Measurements from ENCODE around the gene LRRC74B.

LRRC74B gene

DNA sequence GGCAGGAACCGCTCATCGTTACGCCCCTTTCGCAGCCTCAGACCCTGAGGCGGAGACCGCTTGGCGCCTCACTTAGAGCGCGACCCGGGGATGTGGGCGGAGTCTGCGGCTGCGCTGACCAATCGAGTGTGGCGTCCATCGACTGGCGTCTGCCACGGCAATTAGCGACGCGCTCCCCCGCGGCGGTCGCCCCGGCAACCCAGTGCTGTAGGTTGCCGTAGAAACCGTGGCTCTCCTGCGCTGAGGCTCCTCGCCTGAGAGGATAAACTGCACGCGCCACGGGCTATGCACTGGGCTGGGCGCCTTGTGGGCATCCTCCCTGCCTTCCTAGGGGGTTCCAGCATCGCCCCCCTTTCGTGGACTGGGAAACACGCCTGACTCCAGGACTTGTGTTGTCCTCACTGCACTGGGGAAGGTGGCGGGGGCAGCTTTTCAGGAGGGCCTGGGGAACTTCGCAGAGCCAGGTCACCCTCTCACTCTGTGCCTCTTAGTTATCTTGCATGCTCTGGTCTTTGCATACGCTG, 31.5 kb upstream of the LRRC74B start:
- DNase-seq (ENCODE audit: low read depth, low spot score): peak; percentile 98

DNA sequence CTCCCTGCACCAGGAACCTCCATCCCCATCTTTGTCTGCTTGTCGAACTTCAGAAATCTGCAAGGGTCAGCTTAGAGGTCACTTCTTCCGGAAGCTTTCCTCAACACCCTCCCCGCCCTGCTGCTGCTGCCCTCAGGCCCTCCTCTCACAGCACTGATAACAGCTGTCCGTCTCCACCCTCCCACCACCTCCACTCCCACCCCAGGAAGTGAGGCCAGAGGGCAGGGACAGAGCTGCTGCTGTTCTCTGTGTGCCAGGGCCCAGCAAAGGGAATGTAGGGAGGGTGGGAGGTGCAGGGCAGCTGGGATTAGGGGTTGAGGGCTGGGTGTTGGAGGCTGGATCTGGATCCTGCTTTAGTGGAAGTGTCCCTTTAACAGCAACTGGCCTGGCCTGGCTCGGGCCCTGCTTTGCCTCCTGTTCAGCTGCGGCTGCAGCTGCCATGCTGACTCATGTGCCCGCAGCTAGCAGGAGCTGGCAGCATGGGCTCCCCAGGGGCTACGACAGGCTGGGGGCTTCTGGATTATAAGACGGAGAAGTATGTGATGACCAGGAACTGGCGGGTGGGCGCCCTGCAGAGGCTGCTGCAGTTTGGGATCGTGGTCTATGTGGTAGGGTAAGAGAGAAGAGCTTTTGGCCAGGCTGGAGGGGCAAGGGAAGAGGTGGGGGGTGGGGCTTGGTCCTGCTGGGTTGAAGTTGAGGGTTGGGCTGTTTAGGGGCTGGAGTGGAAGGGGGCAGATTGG, 30.9 kb upstream of the LRRC74B start, which contains the start of gene P2RX6:
TSS of gene P2RX6 (plus strand) at position 440 of the 740 bp plus-strand sequence. CDS start at position 450, 10 bp downstream.
- DNase-seq (ENCODE audit: low read depth, low spot score): peak; percentile 92

DNA sequence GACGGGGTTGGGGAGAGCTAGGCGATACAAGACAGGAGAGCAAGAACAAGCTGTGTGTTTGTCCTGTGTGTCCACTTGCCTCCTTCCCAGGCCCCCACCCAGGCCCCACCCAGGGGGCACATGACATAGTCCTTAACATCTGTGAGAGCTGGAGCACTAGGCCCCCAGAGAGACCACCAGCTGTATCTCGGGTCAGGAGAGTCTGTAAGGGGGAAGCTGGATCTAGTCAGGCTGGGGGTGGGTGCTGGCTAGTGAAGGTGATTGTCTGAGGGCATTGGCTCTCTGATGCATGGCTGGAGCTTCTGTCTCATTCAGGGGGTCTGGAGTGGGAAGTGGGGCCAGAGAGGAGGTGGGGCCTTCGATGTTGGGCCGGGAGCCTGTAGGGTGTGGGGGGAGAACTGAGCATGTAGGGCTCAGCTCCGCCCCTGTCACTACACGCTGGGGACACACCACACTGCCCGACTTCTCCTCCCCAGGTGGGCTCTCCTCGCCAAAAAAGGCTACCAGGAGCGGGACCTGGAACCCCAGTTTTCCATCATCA, 30.2 kb upstream of the LRRC74B start:
- DNase-seq (ENCODE audit: low read depth, low spot score): no peak

DNA sequence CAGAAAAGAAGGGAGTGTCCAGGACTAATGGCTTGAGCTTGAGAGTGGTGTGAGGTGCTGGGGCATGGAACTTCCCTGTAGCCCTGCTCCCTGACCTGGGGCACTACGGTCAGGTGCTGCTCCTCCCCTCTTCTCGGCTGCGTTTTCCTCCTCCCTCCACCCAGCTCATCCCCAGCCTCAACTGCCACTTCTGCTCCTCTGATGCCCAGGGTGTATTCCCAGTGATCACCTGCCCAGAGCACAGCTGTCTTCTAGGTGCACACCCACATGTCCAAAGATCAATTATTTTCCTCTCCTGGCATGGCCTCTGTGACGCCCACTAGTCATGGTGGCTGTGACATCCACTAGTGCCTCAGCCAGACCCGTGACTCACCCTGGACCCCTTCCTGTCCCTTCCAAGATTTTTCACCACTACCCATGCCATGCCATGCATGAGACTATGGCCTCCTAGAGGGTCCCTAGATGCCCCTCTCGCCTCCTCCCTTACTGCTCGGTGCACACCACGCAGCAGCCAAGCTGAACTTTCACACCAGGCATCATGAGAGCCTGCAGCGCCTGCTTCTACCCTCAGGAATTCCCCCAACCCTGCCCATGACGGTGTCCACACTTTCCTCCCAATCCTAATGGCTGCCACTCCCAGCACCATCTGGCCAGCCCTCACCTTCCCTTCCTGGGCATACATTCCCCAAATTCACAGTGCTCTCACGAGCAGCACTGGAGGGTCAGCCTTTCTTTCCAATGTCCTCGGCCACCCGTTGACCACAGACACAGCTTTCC, 28.9 kb upstream of the LRRC74B start:
- no peak for DNase-seq (ENCODE audit: low read depth, low spot score)

DNA sequence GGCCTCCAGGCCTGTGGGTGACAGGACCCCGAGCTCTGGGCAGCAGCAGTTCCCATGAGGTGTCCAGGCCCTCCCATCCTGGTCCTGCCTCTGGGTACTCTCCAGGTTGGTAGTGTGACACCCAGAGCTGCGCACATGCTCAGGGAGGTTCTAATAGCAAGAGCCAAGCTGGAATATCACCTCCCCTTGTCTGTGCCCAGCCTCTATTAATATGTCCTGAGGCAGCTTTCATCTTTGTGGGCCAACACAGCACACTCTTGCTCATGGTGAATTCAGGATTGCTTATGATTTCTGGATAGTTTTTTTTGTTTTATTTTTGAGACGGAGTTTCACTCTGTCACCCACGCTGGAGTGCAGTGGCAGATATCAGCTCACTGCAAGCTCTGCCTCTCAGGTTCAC, 27.4 kb upstream of the LRRC74B start:
- no peak for DNase-seq (ENCODE audit: low read depth, low spot score)

- peak; percentile 55 for DNase-seq (ENCODE audit: low read depth, low spot score)
Observed at GRCh38 chr22:21020802-21021429, 24.8 kb upstream of the LRRC74B start.

DNA sequence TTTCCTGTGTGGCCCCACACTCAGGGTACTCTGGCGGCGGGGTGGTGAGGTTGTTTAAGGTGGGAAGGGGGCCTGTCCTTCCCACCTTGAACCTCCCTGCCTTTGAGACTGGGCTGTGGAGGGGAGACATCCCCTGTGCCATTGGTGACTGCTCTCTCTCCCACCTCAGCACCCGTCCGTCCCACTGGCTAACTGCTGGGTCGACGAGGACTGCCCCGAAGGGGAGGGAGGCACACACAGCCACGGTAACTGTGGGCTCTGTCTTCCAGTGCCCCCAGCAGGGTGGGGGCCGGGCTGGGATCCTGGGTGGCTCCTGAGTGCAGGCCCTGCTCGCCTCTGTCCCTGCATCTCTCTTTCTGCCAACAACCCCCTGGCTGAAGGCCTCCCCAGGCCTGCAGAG, 23.2 kb upstream of the LRRC74B start:
- no peak for DNase-seq (ENCODE audit: low read depth, low spot score)

GRCh38 chr22:21022955-21023614, 22.7 kb upstream of the LRRC74B start:
- no peak for DNase-seq (ENCODE audit: low read depth, low spot score)

DNA sequence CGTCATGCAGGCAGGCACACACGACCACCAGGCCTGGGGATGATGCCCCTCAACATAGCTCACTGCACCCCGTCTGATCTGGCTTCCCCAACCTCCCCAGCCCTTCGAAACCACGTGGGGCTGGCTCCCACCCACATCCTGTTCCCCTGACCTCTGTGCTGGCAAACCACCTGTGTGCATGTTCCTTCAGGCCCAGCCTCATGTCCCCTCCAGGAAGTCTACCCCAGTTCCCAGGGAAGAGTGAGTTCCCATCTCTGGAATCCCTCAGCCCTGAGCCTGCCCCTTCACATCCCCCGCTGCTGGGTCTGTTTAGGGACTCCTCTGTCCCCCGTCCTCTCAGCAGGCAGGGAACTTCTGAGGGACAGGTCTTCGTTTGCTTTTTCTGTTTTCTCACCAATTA, 20.5 kb upstream of the LRRC74B start:
- DNase-seq (ENCODE audit: low read depth, low spot score): no peak

DNA sequence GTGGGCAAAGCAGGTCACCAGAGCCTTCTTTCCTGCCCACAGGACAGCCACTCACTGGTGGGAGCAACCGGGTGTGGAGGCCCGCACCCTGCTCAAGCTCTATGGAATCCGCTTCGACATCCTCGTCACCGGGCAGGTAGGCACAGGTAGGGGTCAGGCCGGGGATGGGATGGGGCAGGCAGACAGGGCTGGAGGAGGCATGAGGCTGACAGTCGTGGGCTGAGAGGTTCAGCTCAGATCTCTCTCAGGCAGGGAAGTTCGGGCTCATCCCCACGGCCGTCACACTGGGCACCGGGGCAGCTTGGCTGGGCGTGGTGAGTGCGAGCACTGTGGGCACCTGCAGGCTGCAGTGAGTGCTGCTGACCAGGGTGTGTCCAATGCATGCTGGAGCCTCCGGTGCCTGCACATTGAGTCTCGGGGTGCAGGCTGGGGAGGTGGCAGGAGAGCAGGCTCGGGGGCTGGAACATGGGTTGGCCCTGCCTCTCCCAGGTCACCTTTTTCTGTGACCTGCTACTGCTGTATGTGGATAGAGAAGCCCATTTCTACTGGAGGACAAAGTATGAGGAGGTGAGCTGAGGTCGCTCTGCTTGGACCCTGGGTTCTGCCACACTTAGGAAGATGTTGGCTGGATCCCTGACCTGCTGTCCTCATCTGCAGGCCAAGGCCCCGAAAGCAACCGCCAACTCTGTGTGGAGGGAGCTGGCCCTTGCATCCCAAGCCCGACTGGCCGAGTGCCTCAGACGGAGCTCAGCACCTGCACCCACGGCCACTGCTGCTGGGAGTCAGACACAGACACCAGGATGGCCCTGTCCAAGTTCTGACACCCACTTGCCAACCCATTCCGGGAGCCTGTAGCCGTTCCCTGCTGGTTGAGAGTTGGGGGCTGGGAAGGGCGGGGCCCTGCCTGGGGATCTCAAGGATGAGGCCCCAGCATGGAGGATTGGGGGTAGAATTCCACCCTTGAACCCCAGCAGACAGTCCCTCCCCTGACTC, 19.7 kb upstream of the LRRC74B start:
- no peak for DNase-seq (ENCODE audit: low read depth, low spot score)

- no peak for DNase-seq (ENCODE audit: low read depth, low spot score)
Observed at GRCh38 chr22:21026783-21027692, 18.7 kb upstream of the LRRC74B start.

- no peak for DNase-seq (ENCODE audit: low read depth, low spot score)
Observed at GRCh38 chr22:21028277-21029251, 17.2 kb upstream of the LRRC74B start.

DNA sequence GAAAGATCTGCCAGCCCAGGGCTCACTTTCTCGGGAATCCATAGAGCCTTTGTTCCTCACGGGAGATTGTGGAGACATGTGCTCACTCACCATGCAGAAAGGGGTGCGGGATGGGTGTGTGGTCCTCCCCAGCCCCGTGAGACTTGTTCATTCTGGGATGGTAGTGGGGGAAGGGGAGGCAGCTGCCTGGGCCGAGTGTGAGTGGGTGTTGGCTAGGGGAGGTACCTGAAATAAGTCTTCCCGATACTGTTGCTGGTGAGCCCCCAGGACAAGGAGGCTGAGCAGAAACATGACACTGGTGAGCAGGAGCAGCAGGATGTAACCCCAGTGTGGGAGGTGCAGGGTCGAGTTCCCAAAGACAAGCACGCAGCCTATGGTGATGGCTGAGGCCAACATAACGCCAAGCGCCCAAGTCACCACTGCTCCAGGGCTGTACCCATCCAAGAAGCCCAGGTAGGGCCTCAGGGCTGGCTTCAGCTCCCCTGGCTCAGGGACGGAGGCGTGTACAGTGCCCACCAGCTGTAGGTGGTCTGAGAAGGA, 16.2 kb upstream of the LRRC74B start:
- no peak for DNase-seq (ENCODE audit: low read depth, low spot score)

DNA sequence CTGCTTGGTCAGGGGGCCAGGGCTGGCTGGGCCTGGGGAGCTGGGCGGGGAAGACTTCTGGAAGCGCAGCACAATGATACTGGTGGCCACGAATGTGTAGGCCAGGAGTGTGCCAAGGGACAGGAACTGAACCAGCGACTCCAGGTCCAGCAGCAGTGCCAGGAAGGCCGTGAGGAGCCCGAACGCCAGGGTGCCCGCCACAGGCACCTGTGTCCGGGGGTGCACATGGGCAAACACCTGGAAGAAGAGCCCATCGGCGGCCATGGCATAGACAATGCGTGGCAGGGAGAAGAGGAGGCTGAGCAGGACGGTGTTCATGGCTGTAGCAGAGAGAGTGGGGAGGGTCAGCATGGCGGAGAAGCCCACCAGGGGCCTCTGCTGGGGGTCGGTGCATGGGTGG, 15.7 kb upstream of the LRRC74B start:
- no peak for DNase-seq (ENCODE audit: low read depth, low spot score)

DNA sequence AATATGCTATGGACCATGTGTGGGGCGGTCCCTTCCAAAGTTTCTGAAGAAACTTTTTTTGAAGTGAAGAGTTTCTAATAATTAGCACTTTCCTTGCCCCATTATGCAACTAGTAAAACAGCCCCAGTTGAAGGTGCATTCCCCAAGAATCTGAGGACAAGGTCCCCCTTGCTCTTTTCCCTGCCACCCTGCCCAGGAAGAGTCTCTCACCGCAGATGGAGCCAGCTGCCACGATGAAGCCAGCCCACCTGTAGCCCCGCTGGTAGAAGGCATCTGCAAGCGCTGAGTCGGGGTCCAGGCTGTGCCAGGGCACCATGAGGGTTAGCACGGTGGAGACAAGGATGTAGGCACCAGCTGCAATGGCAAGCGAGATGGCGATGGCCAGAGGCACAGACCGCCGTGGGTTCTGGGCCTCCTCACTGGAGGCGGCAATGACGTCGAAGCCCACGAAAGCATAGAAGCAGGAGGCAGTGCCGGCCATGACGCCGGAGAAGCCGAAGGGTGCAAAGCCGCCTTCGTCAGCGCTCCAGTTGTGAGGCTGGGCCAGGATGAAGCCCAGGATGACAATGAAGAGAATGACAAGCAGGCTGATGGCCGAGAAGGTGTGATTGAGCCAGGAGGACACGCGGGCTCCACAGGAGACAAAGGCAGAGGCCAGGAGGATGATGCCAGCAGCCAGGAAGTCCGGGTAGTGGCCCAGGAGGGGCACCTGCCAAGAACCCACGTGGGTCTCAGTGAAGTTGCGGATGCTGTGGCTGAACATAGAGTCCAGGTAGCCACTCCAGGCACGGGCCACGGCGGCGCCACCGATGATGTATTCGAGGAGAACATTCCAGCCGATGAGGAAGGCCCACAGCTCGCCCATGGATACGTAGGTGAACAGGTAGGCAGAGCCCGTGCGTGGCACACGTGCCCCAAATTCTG, 14.9 kb upstream of the LRRC74B start:
- DNase-seq (ENCODE audit: low read depth, low spot score): no peak

- no peak for DNase-seq (ENCODE audit: low read depth, low spot score)
Observed at GRCh38 chr22:21031545-21032036, 14.2 kb upstream of the LRRC74B start.

Measured in ELF-1 (cell line).